Measurements from ENCODE around the gene ZBTB32. TPM values are rescaled to one million over a fixed set of nuclear protein-coding genes. Genes with fewer than 3 reads are reported as not detected.

The ZBTB32 gene
- total and polyA plus RNA-seq, 4 donors, result 0.14 to 0.68 TPM; not detected in 2

GRCh38 chr19:35756377-35757230 lies 52.2 kb downstream of the ZBTB32 start, which contains the start of gene HSPB6:
HSPB6 (minus strand) TSS chr19:35757029; CDS start chr19:35757008, 21 bp downstream.
- DNase-seq (ENCODE audit: low read depth in 4 of 6, low spot score in 6 of 6), result peak in 3 of 6 donors; percentile 38 to 71 (median 70)
- 11% methylated on average over 40 of the region's 52 CpGs for WGBS (ENCODE audit: insufficient coverage)
- Histone ChIP-seq H3K4me1 (ENCODE audit: control insufficient read depth, insufficient read depth, low read length) (peaks cover 41% of the 10 kb centered on the region), H3K27ac (ENCODE audit: low read depth, low read length) (peak within 1 kb of the TSS; percentile 97), H3K4me3 (ENCODE audit: low read depth, low read length) (peak within 1 kb of the TSS; percentile 97), H3K9me3 (ENCODE audit: control insufficient read depth, insufficient read depth, low read length) (no peaks in the 10 kb centered on the region), H3K36me3 (ENCODE audit: control insufficient read depth, insufficient read depth, low read length) (peaks cover 55% of the 10 kb centered on the region), H3K27me3 (ENCODE audit: control insufficient read depth, insufficient read depth, low read length) (no peaks in the 10 kb centered on the region)

GRCh38 chr19:35757231-35757748 lies 52.9 kb downstream of the ZBTB32 start:
- H3K4me3 ChIP-seq (ENCODE audit: low read depth, low read length), result peak overlapping the region; percentile 97
- WGBS (ENCODE audit: insufficient coverage), result 2% methylated on average over 18 of the region's 19 CpGs
- peak in 2 of 6 donors; percentile 33 to 85 for DNase-seq (ENCODE audit: low read depth in 4 of 6, low spot score in 6 of 6)
- H3K9me3 ChIP-seq (ENCODE audit: control insufficient read depth, insufficient read depth, low read length), result no peaks in the 10 kb centered on the region
- H3K27ac ChIP-seq (ENCODE audit: low read depth, low read length), result peak overlapping the region; percentile 97
- H3K36me3 ChIP-seq (ENCODE audit: control insufficient read depth, insufficient read depth, low read length), result peaks cover 55% of the 10 kb centered on the region
- peaks cover 41% of the 10 kb centered on the region for H3K4me1 ChIP-seq (ENCODE audit: control insufficient read depth, insufficient read depth, low read length)
- H3K27me3 ChIP-seq (ENCODE audit: control insufficient read depth, insufficient read depth, low read length), result no peaks in the 10 kb centered on the region

- H3K27me3 ChIP-seq (ENCODE audit: control insufficient read depth, insufficient read depth, low read length), result no peaks in the 10 kb centered on the region
- peak within 1 kb of the TSS; percentile 97 for H3K4me3 ChIP-seq (ENCODE audit: low read depth, low read length)
- peak within 1 kb of the TSS; percentile 97 for H3K27ac ChIP-seq (ENCODE audit: low read depth, low read length)
- peaks cover 52% of the 10 kb centered on the region for H3K36me3 ChIP-seq (ENCODE audit: control insufficient read depth, insufficient read depth, low read length)
- no peaks in the 10 kb centered on the region for H3K9me3 ChIP-seq (ENCODE audit: control insufficient read depth, insufficient read depth, low read length)
- peak; percentile 93 to 100 (median 99) for DNase-seq (ENCODE audit: low read depth in 4 of 6, low spot score in 6 of 6)
- peaks cover 41% of the 10 kb centered on the region for H3K4me1 ChIP-seq (ENCODE audit: control insufficient read depth, insufficient read depth, low read length)
- 0% methylated on average over 53 of the region's 53 CpGs for WGBS (ENCODE audit: insufficient coverage)
Observed at GRCh38 chr19:35757749-35758608, 53.6 kb downstream of the ZBTB32 start, which contains the start of gene PROSER3. PROSER3 (plus strand) TSS chr19:35758176; CDS start chr19:35758216, 40 bp downstream.

- DNase-seq (ENCODE audit: low read depth in 4 of 6, low spot score in 6 of 6), result no peak
- Histone ChIP-seq H3K9me3 (ENCODE audit: control insufficient read depth, insufficient read depth, low read length) (no peaks in the 10 kb centered on the region), H3K27me3 (ENCODE audit: control insufficient read depth, insufficient read depth, low read length) (no peaks in the 10 kb centered on the region), H3K4me3 (ENCODE audit: low read depth, low read length) (no peak overlapping the region), H3K27ac (ENCODE audit: low read depth, low read length) (no peak overlapping the region), H3K4me1 (ENCODE audit: control insufficient read depth, insufficient read depth, low read length) (peaks cover 41% of the 10 kb centered on the region), H3K36me3 (ENCODE audit: control insufficient read depth, insufficient read depth, low read length) (peaks cover 44% of the 10 kb centered on the region)
- WGBS (ENCODE audit: insufficient coverage), result 100% methylated on average over 2 of the region's 2 CpGs
Observed at GRCh38 chr19:35759697-35760096, 55.3 kb downstream of the ZBTB32 start.

GRCh38 chr19:35760711-35761349 lies 56.5 kb downstream of the ZBTB32 start:
- 97% methylated on average over 3 of the region's 4 CpGs for WGBS (ENCODE audit: insufficient coverage)
- DNase-seq (ENCODE audit: low read depth in 4 of 6, low spot score in 6 of 6), result no peak
- peaks cover 45% of the 10 kb centered on the region for H3K36me3 ChIP-seq (ENCODE audit: control insufficient read depth, insufficient read depth, low read length)

GRCh38 chr19:35764432-35765315 lies 60.3 kb downstream of the ZBTB32 start:
- H3K27me3 ChIP-seq (ENCODE audit: control insufficient read depth, insufficient read depth, low read length), result no peaks in the 10 kb centered on the region
- DNase-seq (ENCODE audit: low read depth in 4 of 6, low spot score in 6 of 6), result no peak
- no peak overlapping the region for H3K27ac ChIP-seq (ENCODE audit: low read depth, low read length)
- WGBS (ENCODE audit: insufficient coverage), result 95% methylated on average over 12 of the region's 17 CpGs
- H3K4me1 ChIP-seq (ENCODE audit: control insufficient read depth, insufficient read depth, low read length), result peaks cover 5% of the 10 kb centered on the region
- no peaks in the 10 kb centered on the region for H3K9me3 ChIP-seq (ENCODE audit: control insufficient read depth, insufficient read depth, low read length)
- H3K4me3 ChIP-seq (ENCODE audit: low read depth, low read length), result no peak overlapping the region
- H3K36me3 ChIP-seq (ENCODE audit: control insufficient read depth, insufficient read depth, low read length), result peaks cover 59% of the 10 kb centered on the region

More at GRCh38 chr19:35760711-35761349, 56.5 kb downstream of the ZBTB32 start:
- Histone ChIP-seq H3K27ac (ENCODE audit: low read depth, low read length) (no peak overlapping the region), H3K27me3 (ENCODE audit: control insufficient read depth, insufficient read depth, low read length) (no peaks in the 10 kb centered on the region), H3K9me3 (ENCODE audit: control insufficient read depth, insufficient read depth, low read length) (no peaks in the 10 kb centered on the region), H3K4me3 (ENCODE audit: low read depth, low read length) (no peak overlapping the region), H3K4me1 (ENCODE audit: control insufficient read depth, insufficient read depth, low read length) (peaks cover 35% of the 10 kb centered on the region)

Other genes starting within 250 kb of the ZBTB32 start
- not detected for gene KRTDAP, start 214.1 kb upstream of the ZBTB32 start, total RNA-seq
- not detected for gene KRTDAP, start 214.1 kb upstream of the ZBTB32 start, polyA plus RNA-seq (ENCODE audit: insufficient read length in 2 of 2)
- 10 to 100 TPM; 10.4 to 49.0 TPM for gene DMKN, start 190.9 kb upstream of the ZBTB32 start, total RNA-seq
- 10 to 100 TPM; 18.1 to 31.2 TPM for gene DMKN, start 190.9 kb upstream of the ZBTB32 start, polyA plus RNA-seq (ENCODE audit: insufficient read length in 2 of 2)
- under 1 TPM in 1 of 2 donors, not detected in 1; 0.06 TPM for gene SBSN, start 176.2 kb upstream of the ZBTB32 start, total RNA-seq
- gene SBSN, start 176.2 kb upstream of the ZBTB32 start, polyA plus RNA-seq (ENCODE audit: insufficient read length in 2 of 2), result under 1 TPM; 0.17 to 0.50 TPM
- under 1 TPM in 1 of 2 donors, not detected in 1; 0.11 TPM for gene GAPDHS, start 171.1 kb upstream of the ZBTB32 start, total RNA-seq
- not detected for gene GAPDHS, start 171.1 kb upstream of the ZBTB32 start, polyA plus RNA-seq (ENCODE audit: insufficient read length in 2 of 2)
- gene TMEM147, start 158.9 kb upstream of the ZBTB32 start, total RNA-seq, result 100 to 1,000 TPM in 1 of 2 donors, 10 to 100 TPM in 1; 58.2 to 126 TPM
- gene TMEM147, start 158.9 kb upstream of the ZBTB32 start, polyA plus RNA-seq (ENCODE audit: insufficient read length in 2 of 2), result 100 to 1,000 TPM; 108 to 109 TPM
- not detected for gene ATP4A, start 140.9 kb upstream of the ZBTB32 start, total RNA-seq
- under 1 TPM; 0.30 to 0.41 TPM for gene ATP4A, start 140.9 kb upstream of the ZBTB32 start, polyA plus RNA-seq (ENCODE audit: insufficient read length in 2 of 2)
- not detected for gene PMIS2, start 118.4 kb upstream of the ZBTB32 start, total RNA-seq
- not detected for gene PMIS2, start 118.4 kb upstream of the ZBTB32 start, polyA plus RNA-seq (ENCODE audit: insufficient read length in 2 of 2)
- gene HAUS5, start 91.8 kb upstream of the ZBTB32 start, total RNA-seq, result 10 to 100 TPM in 1 of 2 donors, 1 to 10 TPM in 1; 5.1 to 15.5 TPM
- 10 to 100 TPM; 18.2 to 26.0 TPM for gene HAUS5, start 91.8 kb upstream of the ZBTB32 start, polyA plus RNA-seq (ENCODE audit: insufficient read length in 2 of 2)
- gene RBM42, start 75.5 kb upstream of the ZBTB32 start, total RNA-seq, result 10 to 100 TPM; 18.1 to 55.3 TPM
- gene RBM42, start 75.5 kb upstream of the ZBTB32 start, polyA plus RNA-seq (ENCODE audit: insufficient read length in 2 of 2), result 10 to 100 TPM; 73.4 to 76.5 TPM
- gene ETV2, start 62.8 kb upstream of the ZBTB32 start, total RNA-seq, result 1 to 10 TPM in 1 of 2 donors, under 1 TPM in 1; 0.59 to 2.7 TPM
- gene ETV2, start 62.8 kb upstream of the ZBTB32 start, polyA plus RNA-seq (ENCODE audit: insufficient read length in 2 of 2), result 1 to 10 TPM; 4.0 to 4.6 TPM
- gene COX6B1, start 56.2 kb upstream of the ZBTB32 start, total RNA-seq, result 100 to 1,000 TPM; 321 to 628 TPM
- 100 to 1,000 TPM; 378 to 396 TPM for gene COX6B1, start 56.2 kb upstream of the ZBTB32 start, polyA plus RNA-seq (ENCODE audit: insufficient read length in 2 of 2)
- not detected for gene UPK1A, start 38.0 kb upstream of the ZBTB32 start, total RNA-seq
- under 1 TPM in 1 of 2 donors, not detected in 1; 0.21 TPM for gene UPK1A, start 38.0 kb upstream of the ZBTB32 start, polyA plus RNA-seq (ENCODE audit: insufficient read length in 2 of 2)
- gene KMT2B, start 13.4 kb downstream of the ZBTB32 start, total RNA-seq, result 10 to 100 TPM in 1 of 2 donors, 1 to 10 TPM in 1; 8.2 to 15.3 TPM
- gene KMT2B, start 13.4 kb downstream of the ZBTB32 start, polyA plus RNA-seq (ENCODE audit: insufficient read length in 2 of 2), result 10 to 100 TPM; 41.6 to 42.2 TPM
- 1 to 10 TPM; 3.1 to 3.5 TPM for gene IGFLR1, start 37.9 kb downstream of the ZBTB32 start, total RNA-seq
- gene IGFLR1, start 37.9 kb downstream of the ZBTB32 start, polyA plus RNA-seq (ENCODE audit: insufficient read length in 2 of 2), result 10 to 100 TPM in 1 of 2 donors, 1 to 10 TPM in 1; 8.8 to 10.9 TPM
- 10 to 100 TPM in 1 of 2 donors, 1 to 10 TPM in 1; 8.8 to 23.6 TPM for gene U2AF1L4, start 40.9 kb downstream of the ZBTB32 start, total RNA-seq
- gene U2AF1L4, start 40.9 kb downstream of the ZBTB32 start, polyA plus RNA-seq (ENCODE audit: insufficient read length in 2 of 2), result 10 to 100 TPM; 25.9 to 37.7 TPM
- 100 to 1,000 TPM in 1 of 2 donors, 10 to 100 TPM in 1; 15.9 to 106 TPM for gene PSENEN, start 41.1 kb downstream of the ZBTB32 start, total RNA-seq
- gene PSENEN, start 41.1 kb downstream of the ZBTB32 start, polyA plus RNA-seq (ENCODE audit: insufficient read length in 2 of 2), result 10 to 100 TPM; 80.1 to 81.8 TPM
- 10 to 100 TPM in 1 of 2 donors, 1 to 10 TPM in 1; 5.1 to 15.7 TPM for gene LIN37, start 44.0 kb downstream of the ZBTB32 start, total RNA-seq
- gene LIN37, start 44.0 kb downstream of the ZBTB32 start, polyA plus RNA-seq (ENCODE audit: insufficient read length in 2 of 2), result 10 to 100 TPM; 17.7 to 18.3 TPM
- 1 to 10 TPM; 1.8 to 2.8 TPM for gene HSPB6, start 52.5 kb downstream of the ZBTB32 start, total RNA-seq
- 10 to 100 TPM; 25.7 to 26.9 TPM for gene HSPB6, start 52.5 kb downstream of the ZBTB32 start, polyA plus RNA-seq (ENCODE audit: insufficient read length in 2 of 2)
- 1 to 10 TPM; 2.8 to 7.8 TPM for gene PROSER3, start 53.6 kb downstream of the ZBTB32 start, total RNA-seq
- 10 to 100 TPM; 15.2 to 27.7 TPM for gene PROSER3, start 53.6 kb downstream of the ZBTB32 start, polyA plus RNA-seq (ENCODE audit: insufficient read length in 2 of 2)
- gene ARHGAP33, start 71.0 kb downstream of the ZBTB32 start, total RNA-seq, result 10 to 100 TPM; 13.6 to 32.6 TPM
- gene ARHGAP33, start 71.0 kb downstream of the ZBTB32 start, polyA plus RNA-seq (ENCODE audit: insufficient read length in 2 of 2), result 100 to 1,000 TPM; 152 to 183 TPM
- under 1 TPM in 1 of 2 donors, not detected in 1; 0.10 TPM for gene PRODH2, start 108.3 kb downstream of the ZBTB32 start, total RNA-seq
- under 1 TPM; 0.27 to 0.32 TPM for gene PRODH2, start 108.3 kb downstream of the ZBTB32 start, polyA plus RNA-seq (ENCODE audit: insufficient read length in 2 of 2)
- under 1 TPM; 0.30 to 0.44 TPM for gene NPHS1, start 147.9 kb downstream of the ZBTB32 start, total RNA-seq
- 1 to 10 TPM; 1.9 to 2.1 TPM for gene NPHS1, start 147.9 kb downstream of the ZBTB32 start, polyA plus RNA-seq (ENCODE audit: insufficient read length in 2 of 2)
- gene KIRREL2, start 152.4 kb downstream of the ZBTB32 start, total RNA-seq, result 1 to 10 TPM; 1.1 to 1.9 TPM
- 1 to 10 TPM; 2.8 to 3.5 TPM for gene KIRREL2, start 152.4 kb downstream of the ZBTB32 start, polyA plus RNA-seq (ENCODE audit: insufficient read length in 2 of 2)
- 100 to 1,000 TPM; 205 to 237 TPM for gene APLP1, start 164.0 kb downstream of the ZBTB32 start, total RNA-seq
- 1,000 to 10,000 TPM; 1,021 to 1,097 TPM for gene APLP1, start 164.0 kb downstream of the ZBTB32 start, polyA plus RNA-seq (ENCODE audit: insufficient read length in 2 of 2)
- 1 to 10 TPM; 6.4 to 6.8 TPM for gene NFKBID, start 196.0 kb downstream of the ZBTB32 start, total RNA-seq
- 10 to 100 TPM in 1 of 2 donors, 1 to 10 TPM in 1; 4.9 to 10.6 TPM for gene NFKBID, start 196.0 kb downstream of the ZBTB32 start, polyA plus RNA-seq (ENCODE audit: insufficient read length in 2 of 2)
- gene HCST, start 198.0 kb downstream of the ZBTB32 start, total RNA-seq, result 1 to 10 TPM; 1.9 to 3.5 TPM
- 1 to 10 TPM; 3.7 to 4.0 TPM for gene HCST, start 198.0 kb downstream of the ZBTB32 start, polyA plus RNA-seq (ENCODE audit: insufficient read length in 2 of 2)
- gene TYROBP, start 203.7 kb downstream of the ZBTB32 start, total RNA-seq, result 10 to 100 TPM; 14.1 to 34.1 TPM
- 10 to 100 TPM; 25.8 to 32.4 TPM for gene TYROBP, start 203.7 kb downstream of the ZBTB32 start, polyA plus RNA-seq (ENCODE audit: insufficient read length in 2 of 2)
- gene LRFN3, start 231.8 kb downstream of the ZBTB32 start, total RNA-seq, result 1 to 10 TPM; 5.5 to 6.6 TPM
- gene LRFN3, start 231.8 kb downstream of the ZBTB32 start, polyA plus RNA-seq (ENCODE audit: insufficient read length in 2 of 2), result 10 to 100 TPM; 45.0 to 47.8 TPM